Loucy (cell line): ENCODE measurements around the gene CD34.

ENCODE experiments used
- EZH2phosphoT487 ChIP-seq: fragments of 200-600 bp; IDR thresholded peaks from 2 replicates; pipeline ENCODE4 v1.6.1; 2018; ENCODE audit warnings: antibody characterized with exemption, mild to moderate bottlenecking, moderate library complexity, borderline replicate concordance
- TF ChIP-seq, protein P1 (sequence below): fragments of 200-600 bp; sonication (generic); conservative IDR thresholded peaks from 2 replicates; pipeline ENCODE4 v1.5.1; 2014; ENCODE audit warnings: mild to moderate bottlenecking, antibody characterized with exemption, low read length

GRCh38 chr1:207937204-207937603, 26.3 kb upstream of the CD34 start:
- TF ChIP-seq, protein P1, sequence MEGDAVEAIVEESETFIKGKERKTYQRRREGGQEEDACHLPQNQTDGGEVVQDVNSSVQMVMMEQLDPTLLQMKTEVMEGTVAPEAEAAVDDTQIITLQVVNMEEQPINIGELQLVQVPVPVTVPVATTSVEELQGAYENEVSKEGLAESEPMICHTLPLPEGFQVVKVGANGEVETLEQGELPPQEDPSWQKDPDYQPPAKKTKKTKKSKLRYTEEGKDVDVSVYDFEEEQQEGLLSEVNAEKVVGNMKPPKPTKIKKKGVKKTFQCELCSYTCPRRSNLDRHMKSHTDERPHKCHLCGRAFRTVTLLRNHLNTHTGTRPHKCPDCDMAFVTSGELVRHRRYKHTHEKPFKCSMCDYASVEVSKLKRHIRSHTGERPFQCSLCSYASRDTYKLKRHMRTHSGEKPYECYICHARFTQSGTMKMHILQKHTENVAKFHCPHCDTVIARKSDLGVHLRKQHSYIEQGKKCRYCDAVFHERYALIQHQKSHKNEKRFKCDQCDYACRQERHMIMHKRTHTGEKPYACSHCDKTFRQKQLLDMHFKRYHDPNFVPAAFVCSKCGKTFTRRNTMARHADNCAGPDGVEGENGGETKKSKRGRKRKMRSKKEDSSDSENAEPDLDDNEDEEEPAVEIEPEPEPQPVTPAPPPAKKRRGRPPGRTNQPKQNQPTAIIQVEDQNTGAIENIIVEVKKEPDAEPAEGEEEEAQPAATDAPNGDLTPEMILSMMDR: no peak
- TF ChIP-seq EZH2phosphoT487: no peak
